T-helper 1 cell treated with Interleukin-12 subunit alpha and Interleukin-12 subunit beta and Interleukin-4 antibody, amounts not matched to agents 30 μg/mL and 1 μg/mL, for 36 hours (primary cell): ENCODE measurements around the gene RET.
"Not testable (repeated sequence)": the region's sequence is repeated elsewhere in the genome, so short reads cannot be mapped to it uniquely, and the experiment has no call there.

ENCODE experiments used
- H3K27ac Mint-ChIP-seq: one replicate; pipeline ENCODE4 v1.8.0; 2021; ENCODE audit warnings: mild to moderate bottlenecking, mixed read lengths
- H3K27me3 Mint-ChIP-seq: one replicate; pipeline ENCODE4 v1.8.0; 2021; ENCODE audit warnings: low read depth, mixed read lengths
- H3K36me3 Mint-ChIP-seq: one replicate; pipeline ENCODE4 v1.8.0; 2021; ENCODE audit warnings: low read depth, mixed read lengths
- H3K4me1 Mint-ChIP-seq: one replicate; pipeline ENCODE4 v1.8.0; 2021; ENCODE audit warnings: low read depth, mixed read lengths
- H3K4me3 Mint-ChIP-seq: one replicate; pipeline ENCODE4 v1.8.0; 2021; ENCODE audit warnings: mild to moderate bottlenecking, moderate library complexity, mixed read lengths
- H3K9me3 Mint-ChIP-seq: one replicate; pipeline ENCODE4 v1.8.0; 2021; ENCODE audit warnings: mixed read lengths

The RET gene

DNA sequence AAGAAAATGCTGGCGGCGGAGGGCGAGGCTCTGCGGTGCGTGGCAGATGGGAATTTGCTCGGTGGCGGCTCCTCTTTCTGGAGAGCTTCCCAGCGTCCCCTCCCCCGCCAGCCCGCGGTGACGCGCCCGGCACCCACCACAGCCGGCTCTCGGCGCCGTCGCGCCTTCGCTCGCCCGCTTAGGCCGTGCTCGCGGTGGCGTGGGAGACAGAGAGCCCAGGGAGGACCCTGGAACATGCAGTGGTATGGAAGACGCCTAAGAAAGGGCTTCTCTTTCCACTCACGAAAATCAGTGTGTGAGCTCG, 60.8 kb downstream of the RET start:
- peak overlapping the region; percentile 98 for H3K27ac Mint-ChIP-seq
- no peaks in the 10 kb centered on the region for H3K9me3 Mint-ChIP-seq
- H3K27me3 Mint-ChIP-seq, result no peaks in the 10 kb centered on the region
- H3K36me3 Mint-ChIP-seq, result peaks cover 41% of the 10 kb centered on the region
- H3K4me1 Mint-ChIP-seq, result peaks cover 52% of the 10 kb centered on the region
- peak overlapping the region; percentile 97 for H3K4me3 Mint-ChIP-seq

DNA sequence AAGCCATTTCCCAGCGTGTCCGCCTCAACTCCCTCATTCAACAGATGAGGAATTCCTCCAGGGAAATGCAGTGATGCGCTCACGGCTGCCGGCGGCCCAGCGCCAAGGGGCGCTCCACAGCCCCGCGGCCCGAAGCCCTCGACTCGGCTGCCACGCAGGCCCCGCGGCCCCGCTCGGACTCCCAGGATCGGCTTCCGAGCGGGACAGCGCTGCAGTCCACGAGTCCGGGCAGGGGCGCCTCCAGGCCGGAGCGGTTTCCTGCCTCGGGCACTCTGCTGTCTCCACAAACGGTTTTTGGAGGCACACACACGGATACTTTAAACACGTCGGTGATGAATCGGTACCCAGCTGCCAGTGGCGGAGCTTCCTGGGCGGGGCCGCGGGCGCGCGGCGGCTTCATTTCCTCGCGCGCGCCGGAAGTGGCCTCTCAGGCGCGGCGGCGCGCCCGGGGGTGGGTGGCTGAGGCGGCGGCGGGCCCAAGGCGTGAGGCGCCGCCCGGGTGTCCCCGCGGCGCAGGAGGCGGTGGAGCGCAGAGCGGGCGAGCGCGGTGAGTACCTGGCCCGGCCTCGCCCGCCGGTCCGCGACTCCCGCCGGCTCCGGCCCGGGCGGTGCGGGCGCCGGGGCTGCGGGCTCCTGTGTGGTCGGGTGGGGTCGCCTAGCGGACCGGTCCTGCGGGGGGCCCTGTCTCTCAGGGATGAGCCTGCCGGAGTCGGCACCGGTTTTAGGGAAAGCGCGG, 61.3 kb downstream of the RET start, which contains the start of gene CSGALNACT2:
Gene CSGALNACT2, plus strand, starts transcription at position 425 of the 736 bp plus-strand sequence. CDS start 16,705 bp downstream, outside the sequence.
- peaks cover 49% of the 10 kb centered on the region for H3K4me1 Mint-ChIP-seq
- H3K27me3 Mint-ChIP-seq, result no peaks in the 10 kb centered on the region
- H3K36me3 Mint-ChIP-seq, result peaks cover 41% of the 10 kb centered on the region
- H3K9me3 Mint-ChIP-seq, result no peaks in the 10 kb centered on the region
- peak within 1 kb of the TSS; percentile 100 for H3K27ac Mint-ChIP-seq
- peak within 1 kb of the TSS; percentile 97 for H3K4me3 Mint-ChIP-seq

DNA sequence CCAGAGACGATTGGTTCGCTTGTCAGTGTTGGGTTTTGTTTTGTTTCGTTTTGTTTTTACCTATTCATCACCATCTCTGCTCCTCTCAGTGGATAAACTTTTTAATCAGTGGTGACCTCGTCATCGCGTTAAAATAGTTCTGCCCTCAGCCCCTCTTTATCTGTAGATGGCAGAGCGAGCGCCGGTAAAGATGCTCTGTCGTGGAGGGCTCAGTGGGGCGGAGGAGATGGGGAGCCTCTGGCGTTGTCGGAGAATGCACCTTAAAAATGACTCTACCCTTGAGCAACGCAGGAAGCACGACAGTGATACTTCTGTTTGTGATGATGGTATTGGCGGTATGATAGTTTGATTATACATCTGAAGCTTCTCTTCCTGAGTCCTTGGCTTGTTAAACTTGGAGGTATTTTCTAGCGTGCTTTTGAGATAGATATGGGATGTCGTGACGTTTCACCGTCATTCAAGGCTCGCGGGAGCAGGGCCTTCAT, 61.9 kb downstream of the RET start:
- peak overlapping the region; percentile 100 for H3K27ac Mint-ChIP-seq
- H3K4me3 Mint-ChIP-seq, result peak overlapping the region; percentile 93
- H3K4me1 Mint-ChIP-seq, result peaks cover 55% of the 10 kb centered on the region
- no peaks in the 10 kb centered on the region for H3K27me3 Mint-ChIP-seq
- H3K36me3 Mint-ChIP-seq, result peaks cover 42% of the 10 kb centered on the region
- no peaks in the 10 kb centered on the region for H3K9me3 Mint-ChIP-seq

DNA sequence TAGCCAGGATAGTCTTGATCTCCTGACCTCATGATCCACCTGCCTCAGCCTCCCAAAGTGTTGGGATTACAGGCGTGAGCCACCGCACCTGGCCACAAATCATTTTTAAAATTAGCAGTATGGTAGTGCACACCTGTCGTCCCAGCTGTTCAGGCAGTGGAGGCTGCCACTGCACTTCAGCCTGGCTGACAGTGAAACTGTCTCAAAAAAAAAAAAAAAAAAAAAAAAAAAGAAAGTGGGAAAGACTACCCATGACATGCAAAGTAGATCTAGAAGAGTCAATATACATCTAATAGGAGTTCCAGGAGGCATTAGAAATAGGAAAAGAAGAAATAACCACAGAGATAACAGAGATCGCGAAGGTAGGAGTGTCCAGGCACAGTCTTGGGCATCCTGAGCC, 64.6 kb downstream of the RET start:
- H3K27me3 Mint-ChIP-seq, result no peaks in the 10 kb centered on the region
- H3K9me3 Mint-ChIP-seq, result no peaks in the 10 kb centered on the region
- H3K4me1 Mint-ChIP-seq, result peaks cover 52% of the 10 kb centered on the region
- peak overlapping the region; percentile 16 for H3K4me3 Mint-ChIP-seq
- no peak overlapping the region for H3K27ac Mint-ChIP-seq
- peaks cover 42% of the 10 kb centered on the region for H3K36me3 Mint-ChIP-seq

DNA sequence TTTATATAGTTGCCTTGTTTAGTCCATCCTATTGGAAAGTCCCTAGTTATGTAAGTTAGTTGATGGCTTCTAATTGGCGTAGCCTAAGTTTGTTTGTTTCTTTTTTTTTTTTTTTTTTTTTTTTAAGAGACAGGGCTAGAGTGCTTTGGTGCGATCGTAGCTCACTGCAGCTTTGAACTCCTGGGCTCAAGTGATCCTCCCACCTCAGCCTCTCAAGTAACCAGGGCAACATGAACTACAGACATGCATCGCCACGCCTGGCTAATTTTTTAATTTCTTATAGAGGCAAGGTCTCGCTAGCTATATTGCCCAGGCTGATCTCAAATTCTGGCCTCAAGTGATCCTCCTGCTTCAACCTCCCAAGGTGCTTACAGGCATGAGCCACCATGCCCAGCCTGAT, 68.4 kb downstream of the RET start:
- H3K4me1 Mint-ChIP-seq, result peaks cover 56% of the 10 kb centered on the region

DNA sequence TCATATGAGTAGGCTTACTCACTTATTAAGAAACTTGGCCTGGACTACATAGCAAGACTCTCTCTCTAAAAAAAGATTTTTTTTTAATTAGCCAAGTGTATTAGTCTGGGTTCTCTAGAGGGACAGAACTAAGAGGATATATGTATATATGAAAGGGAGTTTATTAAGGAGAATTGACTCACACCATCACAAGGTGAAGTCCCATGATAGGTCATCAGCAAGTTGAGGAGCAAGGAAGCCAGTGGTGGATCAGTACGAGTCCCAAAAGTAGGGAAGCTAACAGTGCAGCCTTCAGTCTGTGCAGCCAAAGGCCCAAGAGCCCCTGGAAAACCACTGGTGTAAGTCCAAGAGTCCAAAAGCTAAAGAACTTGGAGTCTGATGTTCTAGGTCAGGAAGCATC, 69.1 kb downstream of the RET start:
- not testable (repeated sequence) for H3K4me3 Mint-ChIP-seq, H3K27me3 Mint-ChIP-seq, H3K27ac Mint-ChIP-seq
- Mint-ChIP-seq H3K4me1 (peaks cover 56% of the 10 kb centered on the region), H3K36me3 (peaks cover 48% of the 10 kb centered on the region), H3K9me3 (peaks cover 16% of the 10 kb centered on the region)

More for the DNA sequence above, 68.4 kb downstream of the RET start:
- Mint-ChIP-seq H3K9me3 (peaks cover 16% of the 10 kb centered on the region), H3K27ac (peak overlapping the region; percentile 49), H3K36me3 (peaks cover 49% of the 10 kb centered on the region), H3K4me3 (no peak overlapping the region), H3K27me3 (no peaks in the 10 kb centered on the region)

DNA sequence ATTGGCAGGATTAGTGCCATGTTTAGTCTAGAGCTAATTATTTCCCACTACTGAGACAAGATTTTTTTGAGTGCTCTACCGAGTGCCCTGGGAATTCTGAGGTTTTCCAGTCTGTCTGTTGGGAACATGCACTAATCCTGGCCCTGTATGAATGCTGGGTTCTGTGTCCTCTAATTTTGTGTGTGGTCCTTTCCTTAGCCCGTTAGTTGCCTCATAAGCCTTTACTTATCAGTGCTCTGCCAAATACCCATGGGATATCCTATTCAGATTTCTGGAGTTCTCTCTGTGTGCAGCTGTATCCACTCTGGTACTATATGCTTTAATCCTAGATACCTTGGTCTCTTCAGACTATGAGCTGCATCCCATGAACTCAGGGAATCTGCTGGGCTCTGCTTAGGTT, 74.5 kb downstream of the RET start:
- Mint-ChIP-seq H3K4me3 (no peak overlapping the region), H3K4me1 (peaks cover 42% of the 10 kb centered on the region), H3K27ac (no peak overlapping the region), H3K9me3 (peaks cover 16% of the 10 kb centered on the region), H3K27me3 (no peaks in the 10 kb centered on the region), H3K36me3 (peaks cover 33% of the 10 kb centered on the region)

DNA sequence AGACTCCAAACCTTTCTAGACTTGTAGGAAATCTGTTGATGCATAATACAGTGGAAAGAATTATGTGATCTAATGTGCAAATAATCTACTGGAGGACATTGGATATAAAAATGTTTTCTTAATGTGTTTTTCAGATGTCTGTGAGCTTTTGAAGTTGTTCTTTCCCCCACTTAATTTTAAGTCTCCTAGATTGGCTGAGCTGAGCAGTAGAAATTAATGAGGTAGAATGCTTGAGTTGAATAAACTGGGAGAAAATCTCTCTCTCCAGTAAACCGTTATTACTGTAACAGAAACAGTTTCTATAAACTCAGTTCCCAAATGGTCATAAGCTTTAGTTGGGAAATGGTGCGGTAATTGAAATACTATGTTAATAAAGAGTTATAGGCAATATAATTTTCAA, 77.0 kb downstream of the RET start:
- H3K27me3 Mint-ChIP-seq, result no peaks in the 10 kb centered on the region
- no peak overlapping the region for H3K27ac Mint-ChIP-seq
- peaks cover 29% of the 10 kb centered on the region for H3K36me3 Mint-ChIP-seq
- H3K9me3 Mint-ChIP-seq, result peaks cover under 1% of the 10 kb centered on the region
- no peak overlapping the region for H3K4me3 Mint-ChIP-seq
- H3K4me1 Mint-ChIP-seq, result peaks cover 39% of the 10 kb centered on the region

DNA sequence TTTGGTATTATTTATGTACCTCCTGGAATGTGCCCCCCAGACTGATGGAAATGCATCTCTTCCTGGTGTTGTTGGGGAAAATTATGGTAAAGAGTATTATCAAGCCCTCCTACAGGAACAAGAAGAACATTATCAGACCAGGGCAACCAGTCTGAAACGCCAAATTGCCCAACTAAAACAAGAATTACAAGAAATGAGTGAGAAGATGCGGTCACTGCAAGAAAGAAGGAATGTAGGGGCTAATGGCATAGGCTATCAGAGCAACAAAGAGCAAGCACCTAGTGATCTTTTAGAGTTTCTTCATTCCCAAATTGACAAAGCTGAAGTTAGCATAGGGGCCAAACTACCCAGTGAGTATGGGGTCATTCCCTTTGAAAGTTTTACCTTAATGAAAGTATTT, 78.4 kb downstream of the RET start:
- Mint-ChIP-seq H3K36me3 (peaks cover 26% of the 10 kb centered on the region), H3K4me3 (no peak overlapping the region), H3K27me3 (no peaks in the 10 kb centered on the region), H3K4me1 (peaks cover 37% of the 10 kb centered on the region), H3K27ac (no peak overlapping the region), H3K9me3 (no peaks in the 10 kb centered on the region)

DNA sequence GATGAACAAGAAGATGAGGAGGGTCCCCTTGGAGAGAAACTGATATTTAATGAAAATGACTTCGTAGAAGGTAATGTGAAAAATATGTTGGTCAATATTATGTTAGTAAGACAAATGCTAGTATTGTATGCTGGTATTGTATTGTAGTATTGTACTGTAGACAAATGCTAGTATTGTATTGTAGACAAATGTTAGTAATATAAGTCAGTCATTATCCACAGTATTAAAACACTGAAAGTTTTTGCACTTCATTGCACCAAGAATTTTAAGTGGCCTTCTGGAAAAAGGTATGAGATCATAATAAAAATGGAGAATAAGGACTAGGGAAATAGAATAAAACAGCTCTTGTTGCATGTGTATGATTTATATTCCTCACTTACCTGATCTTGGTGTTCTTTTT, 78.9 kb downstream of the RET start:
- peaks cover 23% of the 10 kb centered on the region for H3K36me3 Mint-ChIP-seq
- peaks cover 33% of the 10 kb centered on the region for H3K4me1 Mint-ChIP-seq
- H3K4me3 Mint-ChIP-seq, result no peak overlapping the region
- no peak overlapping the region for H3K27ac Mint-ChIP-seq
- H3K9me3 Mint-ChIP-seq, result no peaks in the 10 kb centered on the region
- no peaks in the 10 kb centered on the region for H3K27me3 Mint-ChIP-seq

DNA sequence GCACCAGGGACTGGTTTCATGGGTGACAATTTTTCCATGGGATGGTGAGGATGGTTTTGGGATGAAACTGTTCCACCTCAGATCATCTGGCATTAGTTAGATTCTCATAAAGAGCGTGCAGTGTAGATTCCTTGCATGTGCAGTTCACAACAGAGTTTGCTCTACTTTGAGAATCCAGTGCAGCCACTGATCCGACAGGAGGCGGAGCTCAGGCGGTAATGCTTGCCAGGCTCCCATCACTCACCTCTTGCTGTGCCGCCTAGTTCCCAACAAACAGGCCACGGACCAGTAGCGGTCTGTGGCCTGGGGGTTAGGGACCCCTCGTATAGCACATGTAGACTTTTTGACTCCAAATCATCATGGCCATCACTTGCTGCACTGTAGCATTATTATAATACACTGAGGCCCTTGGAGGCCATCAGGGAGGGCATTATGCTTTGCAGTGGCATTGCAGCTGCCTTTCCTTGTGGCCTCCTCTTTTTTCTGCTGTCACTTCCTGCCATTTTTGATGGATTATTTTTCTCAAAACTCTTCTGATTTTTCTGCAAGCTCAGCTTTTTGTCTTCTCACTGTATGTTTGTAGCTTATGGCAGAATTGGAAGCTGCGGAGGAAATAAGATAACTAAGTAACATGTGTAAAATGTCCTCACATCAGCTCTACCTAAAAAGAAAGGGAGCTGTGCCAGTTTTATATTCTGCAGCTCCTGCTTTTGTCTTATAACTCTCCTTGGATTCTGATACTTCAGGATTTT, 79.9 kb downstream of the RET start:
- Mint-ChIP-seq H3K4me3 (no peak overlapping the region), H3K4me1 (peaks cover 35% of the 10 kb centered on the region), H3K9me3 (no peaks in the 10 kb centered on the region)

DNA sequence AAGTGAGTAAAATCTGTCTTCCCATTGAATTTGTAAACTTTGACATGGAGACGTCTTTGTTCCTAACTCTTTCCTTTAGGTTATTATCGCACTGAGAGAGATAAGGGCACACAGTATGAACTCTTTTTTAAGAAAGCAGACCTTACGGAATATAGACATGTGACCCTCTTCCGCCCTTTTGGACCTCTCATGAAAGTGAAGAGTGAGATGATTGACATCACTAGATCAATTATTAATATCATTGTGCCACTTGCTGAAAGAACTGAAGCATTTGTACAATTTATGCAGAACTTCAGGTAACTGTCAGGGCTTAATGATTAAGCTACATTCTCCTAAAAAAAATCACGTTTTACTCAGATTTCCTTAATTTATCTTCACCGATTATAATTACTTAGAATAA, 81.8 kb downstream of the RET start:
- Mint-ChIP-seq H3K36me3 (peaks cover 44% of the 10 kb centered on the region), H3K27ac (no peak overlapping the region), H3K4me3 (no peak overlapping the region), H3K27me3 (no peaks in the 10 kb centered on the region), H3K4me1 (peaks cover 41% of the 10 kb centered on the region), H3K9me3 (no peaks in the 10 kb centered on the region)

More for the DNA sequence above, 79.9 kb downstream of the RET start:
- Mint-ChIP-seq H3K27me3 (no peaks in the 10 kb centered on the region), H3K36me3 (peaks cover 30% of the 10 kb centered on the region), H3K27ac (no peak overlapping the region)

DNA sequence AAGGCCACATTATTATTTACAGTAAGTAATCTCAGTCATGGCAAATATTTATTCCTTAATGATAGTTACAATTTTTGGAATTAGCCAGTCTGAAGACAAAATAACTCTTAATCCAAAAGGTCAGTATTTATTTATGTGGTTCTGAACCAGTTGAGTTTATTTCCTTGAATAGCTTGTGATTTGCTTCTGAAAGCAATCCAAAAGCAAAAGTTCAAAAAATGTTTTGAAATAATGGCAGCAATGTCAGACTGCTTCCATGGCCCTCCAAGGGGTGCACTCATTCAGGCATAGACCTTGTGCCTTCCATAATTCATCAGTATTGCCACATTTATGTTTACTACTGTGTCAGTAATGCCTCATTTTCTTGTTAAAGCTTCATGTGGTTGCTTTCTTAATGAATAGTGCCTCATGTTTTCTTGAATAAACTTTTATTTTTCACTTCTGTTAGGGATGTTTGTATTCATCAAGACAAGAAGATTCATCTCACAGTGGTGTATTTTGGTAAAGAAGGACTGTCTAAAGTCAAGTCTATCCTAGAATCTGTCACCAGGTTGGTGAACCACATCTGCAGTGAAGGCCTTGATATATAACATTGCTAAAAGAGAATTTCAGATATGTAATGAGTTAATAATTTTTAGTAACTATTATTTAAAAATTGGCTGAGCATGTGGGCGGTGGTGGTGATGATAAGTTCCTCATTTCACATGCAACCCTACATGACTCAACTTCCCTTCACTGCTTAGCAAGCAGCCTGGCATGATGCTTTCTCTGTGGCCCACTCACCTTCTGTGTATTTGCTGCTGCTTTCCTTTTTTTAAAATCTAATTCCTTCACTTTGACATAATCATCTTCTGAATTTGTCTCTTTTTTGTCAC, 83.4 kb downstream of the RET start:
- H3K27me3 Mint-ChIP-seq, result no peaks in the 10 kb centered on the region
- H3K9me3 Mint-ChIP-seq, result no peaks in the 10 kb centered on the region
- no peak overlapping the region for H3K4me3 Mint-ChIP-seq
- H3K27ac Mint-ChIP-seq, result peak overlapping the region; percentile 61
- peaks cover 47% of the 10 kb centered on the region for H3K36me3 Mint-ChIP-seq
- H3K4me1 Mint-ChIP-seq, result peaks cover 38% of the 10 kb centered on the region

DNA sequence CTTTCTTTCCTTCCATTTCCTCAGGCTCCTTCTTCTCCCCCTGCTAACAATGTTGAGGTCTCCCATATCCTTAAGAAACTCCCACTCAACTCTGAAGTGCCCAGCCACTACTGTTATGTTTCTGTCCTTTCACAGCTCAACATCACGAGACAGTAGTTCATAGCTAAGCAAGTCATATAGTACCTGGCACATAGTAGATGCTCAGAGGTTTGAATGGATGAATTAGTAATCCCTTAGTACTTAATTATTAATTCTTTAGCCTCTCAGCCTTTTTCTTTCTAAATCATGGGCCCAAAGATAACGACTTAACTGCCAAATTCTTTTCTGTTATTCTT, 84.0 kb downstream of the RET start:
- Mint-ChIP-seq H3K9me3 (no peaks in the 10 kb centered on the region), H3K4me3 (peak overlapping the region; percentile 6), H3K27ac (peak overlapping the region; percentile 61), H3K27me3 (no peaks in the 10 kb centered on the region), H3K36me3 (peaks cover 45% of the 10 kb centered on the region), H3K4me1 (peaks cover 35% of the 10 kb centered on the region)
